Lower lobe of right lung (tissue), 2 donors: Measurements from ENCODE around the gene FAM168B. TPM values are rescaled to one million over a fixed set of nuclear protein-coding genes. Genes with fewer than 3 reads are reported as not detected.

Experiments
- ATAC-seq, 2 donors: fragments of 200-7000 bp; cut with Tn5 transposase; one replicate each; pipeline ENCODE4 v1.9.1; 2020 to 2022; ENCODE audit warnings: mild to moderate bottlenecking in 2 of 2, moderate library complexity in 2 of 2
- DNase-seq: peaks from one replicate; pipeline ENCODE4 v3.0.0-alpha.2; 2020
- H3K27ac ChIP-seq: fragments of 200-600 bp; one replicate; pipeline ENCODE4 v1.8.0; 2022
- H3K27me3 ChIP-seq: fragments of 200-600 bp; one replicate; pipeline ENCODE4 v1.8.0; 2022; ENCODE audit warnings: low read depth
- H3K36me3 ChIP-seq: fragments of 200-600 bp; one replicate; pipeline ENCODE4 v1.8.0; 2022; ENCODE audit warnings: mild to moderate bottlenecking
- H3K4me1 ChIP-seq: fragments of 200-600 bp; one replicate; pipeline ENCODE4 v1.8.0; 2022
- H3K4me3 ChIP-seq: fragments of 200-600 bp; one replicate; pipeline ENCODE4 v1.8.0; 2022; ENCODE audit warnings: mild to moderate bottlenecking
- H3K9me3 ChIP-seq: fragments of 200-600 bp; one replicate; pipeline ENCODE4 v1.8.0; 2022
- intact Hi-C: fragments of 100-400 bp; cut with DNase I; formaldehyde crosslinking; loops from one replicate; pipeline ENCODE4 v1.11.0; 2022
- total RNA-seq: library from RNA; stranded (reverse); fragmentation: NEBNext Ultra II Directional; extraction: Animal tissue kit (Norgen Biotek cat#: 25700); gene quantifications from one replicate; pipeline ENCODE4 v1.2.1, GENCODE V29; 2021
- TF ChIP-seq, protein P1 (sequence below): fragments of 200-600 bp; IDR thresholded peaks from one replicate; pipeline ENCODE4 v1.8.0; 2022; ENCODE audit warnings: antibody characterized with exemption, mild to moderate bottlenecking
- donor health status: DM: no; HTN: yes; CAD: no; lungs with severe emphysema.

The FAM168B gene
- total RNA-seq, 1 donor from 2014 or later = 74.1 TPM

DNA sequence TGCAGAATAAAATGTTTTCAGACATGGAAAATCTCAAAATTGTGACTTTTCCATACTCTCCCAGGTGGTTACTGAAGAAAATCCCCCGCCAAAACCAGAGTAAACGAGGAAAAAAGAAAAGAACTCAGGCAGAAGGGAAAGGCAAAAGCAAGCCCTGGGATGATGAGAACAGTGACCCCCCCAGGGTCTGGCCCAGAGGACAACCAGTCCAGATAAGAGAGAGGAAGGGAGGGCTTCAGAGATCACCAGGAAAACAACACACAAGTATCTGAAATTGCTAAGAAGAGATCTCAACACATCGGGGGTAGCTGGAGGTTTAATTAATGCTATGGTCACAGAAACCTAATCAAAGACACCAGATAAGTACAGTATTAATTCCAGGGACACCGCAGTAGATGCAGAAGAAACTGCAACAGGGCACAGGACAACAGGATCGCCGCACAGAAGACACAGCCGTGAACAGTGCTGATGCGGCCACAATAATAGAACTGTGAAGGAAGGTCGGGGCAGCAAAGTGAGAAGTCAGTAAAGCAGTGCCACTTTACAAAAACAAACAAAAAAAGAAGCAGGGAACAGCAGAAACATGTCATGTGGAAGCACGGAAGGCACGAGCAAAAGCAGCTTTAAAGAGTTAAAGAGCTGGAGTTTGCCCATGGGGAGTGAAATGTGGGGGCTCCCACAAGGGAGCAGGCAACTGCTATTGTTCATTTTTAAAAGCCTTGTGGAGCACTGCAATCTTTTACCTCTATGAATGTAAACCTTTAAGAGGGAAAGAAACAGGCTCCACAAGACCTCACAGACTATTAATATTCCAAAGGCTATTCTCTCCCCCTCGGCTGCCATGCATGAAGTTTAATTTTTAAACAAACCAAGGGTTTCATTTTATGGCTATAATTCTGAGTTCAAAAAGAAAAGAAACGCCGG is 28.4 kb downstream of the FAM168B start:
- no peak for DNase-seq
- Histone ChIP-seq H3K27ac (no peak overlapping the region), H3K4me1 (no peaks in the 10 kb centered on the region), H3K4me3 (no peak overlapping the region), H3K9me3 (no peaks in the 10 kb centered on the region), H3K36me3 (peaks cover 48% of the 10 kb centered on the region), H3K27me3 (no peaks in the 10 kb centered on the region)
- TF ChIP-seq, protein P1, sequence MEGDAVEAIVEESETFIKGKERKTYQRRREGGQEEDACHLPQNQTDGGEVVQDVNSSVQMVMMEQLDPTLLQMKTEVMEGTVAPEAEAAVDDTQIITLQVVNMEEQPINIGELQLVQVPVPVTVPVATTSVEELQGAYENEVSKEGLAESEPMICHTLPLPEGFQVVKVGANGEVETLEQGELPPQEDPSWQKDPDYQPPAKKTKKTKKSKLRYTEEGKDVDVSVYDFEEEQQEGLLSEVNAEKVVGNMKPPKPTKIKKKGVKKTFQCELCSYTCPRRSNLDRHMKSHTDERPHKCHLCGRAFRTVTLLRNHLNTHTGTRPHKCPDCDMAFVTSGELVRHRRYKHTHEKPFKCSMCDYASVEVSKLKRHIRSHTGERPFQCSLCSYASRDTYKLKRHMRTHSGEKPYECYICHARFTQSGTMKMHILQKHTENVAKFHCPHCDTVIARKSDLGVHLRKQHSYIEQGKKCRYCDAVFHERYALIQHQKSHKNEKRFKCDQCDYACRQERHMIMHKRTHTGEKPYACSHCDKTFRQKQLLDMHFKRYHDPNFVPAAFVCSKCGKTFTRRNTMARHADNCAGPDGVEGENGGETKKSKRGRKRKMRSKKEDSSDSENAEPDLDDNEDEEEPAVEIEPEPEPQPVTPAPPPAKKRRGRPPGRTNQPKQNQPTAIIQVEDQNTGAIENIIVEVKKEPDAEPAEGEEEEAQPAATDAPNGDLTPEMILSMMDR = no peak
- ATAC-seq = no peak
- intact Hi-C loops = no loop called here

DNA sequence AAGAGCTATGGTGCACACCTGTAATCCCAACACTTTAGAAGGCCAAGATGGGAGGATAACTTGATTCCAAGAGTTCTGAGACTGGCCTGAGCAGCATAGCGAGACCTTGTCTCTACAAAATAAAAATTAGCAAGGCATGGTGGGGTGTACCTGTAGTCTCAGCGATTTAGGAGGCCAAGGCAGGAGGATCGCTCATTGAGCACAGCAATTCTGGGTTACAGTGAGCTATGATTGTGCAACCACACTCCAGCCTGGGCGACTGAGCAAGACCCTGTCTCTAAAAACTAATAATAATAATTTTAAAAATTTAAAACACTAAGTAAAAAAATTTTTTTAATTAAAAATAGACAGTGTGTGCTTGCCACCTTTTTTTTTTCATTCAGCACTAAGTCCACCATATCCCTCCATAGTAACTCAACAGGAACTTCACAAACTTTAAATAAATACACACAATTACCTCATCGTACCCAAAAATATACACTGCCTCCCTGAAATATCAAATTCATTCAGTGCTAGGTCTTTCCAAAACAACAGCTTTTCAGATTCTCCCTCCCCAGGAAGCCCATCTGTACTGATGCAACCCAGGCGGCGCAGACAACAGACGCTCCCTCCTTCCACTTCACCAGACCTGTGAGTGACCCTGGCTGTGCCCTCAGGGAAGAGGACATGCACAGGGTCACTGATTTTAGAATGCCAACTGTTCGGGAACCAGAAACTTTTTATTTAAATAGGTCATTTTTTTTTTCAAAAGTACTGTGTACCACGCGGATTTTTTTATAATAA is 29.6 kb downstream of the FAM168B start:
- TF ChIP-seq, protein P1 = no peak
- intact Hi-C loops = no loop called here

DNA sequence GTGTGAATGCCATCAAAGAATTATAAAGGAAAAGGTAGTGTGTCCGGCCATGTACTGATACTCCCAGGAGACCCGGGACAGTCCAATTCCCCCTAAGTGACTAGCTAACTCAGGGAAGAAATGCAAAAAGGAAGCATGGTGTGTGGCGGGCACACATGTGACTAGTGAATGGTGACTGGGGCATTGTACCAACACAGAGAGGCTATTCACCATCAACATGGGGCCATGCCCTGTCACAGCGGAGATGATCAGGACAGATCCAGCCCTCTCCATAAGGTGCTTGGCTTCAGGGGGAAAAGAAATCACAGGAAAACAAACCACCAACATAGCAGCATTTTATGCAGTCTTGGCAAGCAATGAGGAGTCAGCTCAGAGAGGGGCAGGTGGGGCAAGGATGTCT is 34.3 kb downstream of the FAM168B start:
- peaks cover 69% of the 10 kb centered on the region for H3K36me3 ChIP-seq
- no peak overlapping the region for H3K27ac ChIP-seq
- H3K4me3 ChIP-seq = no peak overlapping the region
- H3K27me3 ChIP-seq = no peaks in the 10 kb centered on the region
- DNase-seq = no peak
- H3K4me1 ChIP-seq = peaks cover 8% of the 10 kb centered on the region
- TF ChIP-seq, protein P1 = no peak
- no peaks in the 10 kb centered on the region for H3K9me3 ChIP-seq
- intact Hi-C loops = no loop called here
- no peak for ATAC-seq

More for the DNA sequence above, 29.6 kb downstream of the FAM168B start:
- Histone ChIP-seq H3K4me3 (no peak overlapping the region), H3K27me3 (no peaks in the 10 kb centered on the region), H3K9me3 (no peaks in the 10 kb centered on the region), H3K27ac (no peak overlapping the region), H3K36me3 (peaks cover 47% of the 10 kb centered on the region), H3K4me1 (no peaks in the 10 kb centered on the region)
- no peak for ATAC-seq
- DNase-seq = no peak

DNA sequence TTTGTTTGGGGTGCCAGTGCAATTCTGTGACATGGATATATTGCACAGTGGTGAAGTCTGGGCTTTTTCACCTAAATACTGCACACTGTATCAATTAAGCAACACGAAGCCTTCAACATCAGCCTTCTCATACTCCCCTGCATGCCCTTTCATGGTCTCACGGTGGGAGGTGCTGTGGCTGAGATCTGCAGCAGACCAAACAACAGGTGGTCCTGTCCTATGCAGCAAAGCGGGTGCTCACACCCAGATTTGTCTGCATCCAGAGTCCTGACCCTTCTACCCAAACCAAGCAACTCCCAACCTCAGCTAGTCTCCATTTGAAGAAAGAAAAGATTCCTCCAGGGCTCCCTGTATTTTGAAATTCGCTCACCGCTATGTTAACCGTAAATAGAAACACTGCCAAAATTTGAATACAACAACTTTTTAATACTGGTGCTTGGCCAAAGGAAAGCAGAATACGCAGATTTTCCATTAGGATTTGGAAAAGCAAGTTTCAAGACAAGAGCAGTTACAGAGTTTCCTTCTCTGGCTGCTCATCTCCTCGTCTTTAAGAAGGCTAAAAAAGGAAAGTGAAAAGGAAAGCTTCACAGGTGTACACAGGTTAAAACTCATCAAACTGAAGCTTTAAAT is 34.9 kb downstream of the FAM168B start:
- Histone ChIP-seq H3K27me3 (no peaks in the 10 kb centered on the region), H3K4me3 (no peak overlapping the region), H3K36me3 (peaks cover 75% of the 10 kb centered on the region), H3K9me3 (no peaks in the 10 kb centered on the region), H3K27ac (no peak overlapping the region), H3K4me1 (peaks cover 8% of the 10 kb centered on the region)
- ATAC-seq (no peak), DNase-seq (no peak)
- intact Hi-C loops = no loop called here
- TF ChIP-seq, protein P1 = no peak

DNA sequence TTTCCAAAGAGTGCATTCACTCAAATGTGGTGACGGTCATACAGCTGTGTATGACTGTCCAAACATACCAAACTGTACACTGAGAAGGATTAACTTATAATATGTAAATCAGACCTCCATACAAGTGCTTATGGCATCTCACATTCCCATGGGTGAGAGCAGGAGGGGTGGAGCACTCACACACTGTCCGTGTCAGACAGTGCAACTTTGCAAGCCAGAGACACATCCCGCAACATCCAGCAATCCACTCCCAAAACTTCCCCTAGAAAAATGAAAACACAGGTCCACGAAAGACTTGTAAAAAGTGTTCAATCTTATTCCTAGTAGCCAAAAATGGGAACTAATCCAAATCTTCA is 36.4 kb downstream of the FAM168B start:
- DNase-seq (no peak), ATAC-seq (no peak)
- Histone ChIP-seq H3K4me1 (peaks cover 8% of the 10 kb centered on the region), H3K9me3 (no peaks in the 10 kb centered on the region), H3K27me3 (no peaks in the 10 kb centered on the region), H3K27ac (no peak overlapping the region), H3K36me3 (peaks cover 78% of the 10 kb centered on the region), H3K4me3 (no peak overlapping the region)
- intact Hi-C loops = no loop called here
- TF ChIP-seq, protein P1 = no peak
